HCT116 (cell line): ENCODE results near the gene EIPR1. TPM values are rescaled to one million over a fixed set of nuclear protein-coding genes. Genes with fewer than 3 reads are reported as not detected.

Experiments used
- ATAC-seq: fragments of 200-7000 bp; cut with Tn5 transposase; 2 replicates; pipeline ENCODE4 v1.9.1; 2020; ENCODE audit warnings: mild to moderate bottlenecking, moderate library complexity
- BruUV-seq: library from RNA; stranded (reverse); fragments of 400-500 nt; replicated peaks from 2 replicates; lab custom pipeline; 2021; lab: Mats Ljungman, UMichigan
- CTCF ChIA-PET: fragments of 300-600 bp; sonication (Branson Sonifier 250); formaldehyde crosslinking; loops from one replicate; lab custom pipeline; 2021; ENCODE audit warnings: antibody characterized with exemption; lab: Charles Lee
- POLR2A ChIA-PET: fragments of 300-600, 350-600 bp; sonication (Branson Sonifier 250); formaldehyde crosslinking; loops from one replicate; lab custom pipeline; 2021; ENCODE audit warnings: antibody characterized with exemption; lab: Charles Lee
- RAD21 ChIA-PET, 2 experiments: fragments of 300-600 bp; sonication (Branson Sonifier 250); formaldehyde crosslinking; loops; one replicate each; lab custom pipeline; 2023; ENCODE audit warnings: low total read pairs in 2 of 2; ENCODE audit not compliant: uncharacterized antibody in 2 of 2, unreplicated experiment in 2 of 2, low non-redundant PET in 1 of 2; lab: Charles Lee
- DNase-seq: peaks from one replicate; pipeline ENCODE4 v3.0.0-alpha.2; 2010; ENCODE audit warnings: low read depth, low spot score
- H2AFZ ChIP-seq: fragments of 200-600 bp; shearing (Covaris generic), sonication (generic); 2 replicates; pipeline ENCODE4 v1.6.1; 2017; ENCODE audit warnings: low read depth, mixed run types, mixed read lengths, antibody characterized with exemption, low read length; ENCODE audit not compliant: poor library complexity, severe bottlenecking
- H3K27ac ChIP-seq: 2 replicates; pipeline ENCODE4 v1.5.1; 2012; ENCODE audit warnings: low read depth, low read length
- H3K27me3 ChIP-seq: fragments of 200-600 bp; sonication (generic); 2 replicates; pipeline ENCODE4 v1.6.1; 2016; ENCODE audit warnings: mixed run types, low read length, mixed read lengths; ENCODE audit not compliant: insufficient read depth
- H3K36me3 ChIP-seq, 2 experiments: fragments of 200-500 bp in 1 of 2; fragments of 200-600 bp in 1 of 2; sonication (Bioruptor generic) in 1 of 2; sonication (generic) in 1 of 2; 2 replicates each; pipeline versions ENCODE4 v1.5.1 to v1.6.1; 2014 to 2016; ENCODE audit warnings: low read length in 2 of 2, inconsistent platforms in 1 of 2, mixed read lengths in 1 of 2, mixed run types in 1 of 2; ENCODE audit not compliant: insufficient read depth in 2 of 2, control insufficient read depth in 1 of 2
- H3K4me1 ChIP-seq, 2 experiments: fragments of 200-600 bp in 1 of 2; sonication (generic) in 1 of 2; 2 replicates each; pipeline versions ENCODE4 v1.5.1 to v1.6.1; 2012 to 2017; ENCODE audit warnings: low read length in 2 of 2, inconsistent platforms in 1 of 2, mild to moderate bottlenecking in 1 of 2, mixed read lengths in 1 of 2, mixed run types in 1 of 2, moderate library complexity in 1 of 2; ENCODE audit not compliant: insufficient read depth in 2 of 2, control insufficient read depth in 1 of 2
- H3K4me2 ChIP-seq: fragments of 200-600 bp; sonication (generic); 2 replicates; pipeline ENCODE4 v1.6.1; 2017; ENCODE audit warnings: mixed run types, low read length, mixed read lengths
- H3K4me3 ChIP-seq, 2 experiments: fragments of 200-600 bp in 1 of 2; sonication (generic) in 1 of 2; replicated peaks in 1 of 2; 2 replicates each; pipeline ENCODE4 v1.5.1; 2011 to 2016; ENCODE audit warnings: low read length in 2 of 2, control low read depth in 1 of 2, low read depth in 1 of 2, mild to moderate bottlenecking in 1 of 2, mixed read lengths in 1 of 2, mixed run types in 1 of 2
- H3K79me2 ChIP-seq: fragments of 200-600 bp; sonication (generic); 2 replicates; pipeline ENCODE4 v1.6.1; 2017; ENCODE audit warnings: mild to moderate bottlenecking, mixed run types, low read length, moderate library complexity, mixed read lengths; ENCODE audit not compliant: insufficient read depth
- H3K9ac ChIP-seq: fragments of 200-600 bp; sonication (generic); 2 replicates; pipeline ENCODE4 v1.6.1; 2016; ENCODE audit warnings: low read length, mixed read lengths
- H3K9me2 ChIP-seq: fragments of 200-600 bp; sonication (generic), shearing (Covaris generic); 2 replicates; pipeline ENCODE4 v1.6.1; 2017; ENCODE audit warnings: mixed run types, mild to moderate bottlenecking, moderate library complexity; ENCODE audit not compliant: insufficient read depth
- H3K9me3 ChIP-seq, 2 experiments: fragments of 200-500 bp in 1 of 2; fragments of 200-600 bp in 1 of 2; sonication (Bioruptor generic) in 1 of 2; sonication (generic) in 1 of 2; 2 replicates each; pipeline ENCODE4 v1.6.1; 2014 to 2017; ENCODE audit warnings: low read length in 2 of 2, mixed read lengths in 2 of 2, inconsistent platforms in 1 of 2, low read depth in 1 of 2, mild to moderate bottlenecking in 1 of 2, mixed run types in 1 of 2, moderate library complexity in 1 of 2; ENCODE audit not compliant: control insufficient read depth in 1 of 2, insufficient read depth in 1 of 2
- H4K20me1 ChIP-seq: fragments of 200-600 bp; sonication (generic), shearing (Covaris generic); 2 replicates; pipeline ENCODE4 v1.6.1; 2017; ENCODE audit warnings: mixed run types, mild to moderate bottlenecking, moderate library complexity; ENCODE audit not compliant: insufficient read depth
- CEBPB ChIP-seq: IDR thresholded peaks from 2 replicates; pipeline ENCODE4 v1.6.1; 2012; ENCODE audit warnings: low read depth
- EGR1 ChIP-seq: IDR thresholded peaks from 2 replicates; pipeline ENCODE4 v1.6.1; 2012; ENCODE audit warnings: low read depth
- EZH2phosphoT487 ChIP-seq: fragments of 200-600 bp; IDR thresholded peaks from 2 replicates; pipeline ENCODE4 v1.6.1; 2018; ENCODE audit warnings: antibody characterized with exemption, borderline replicate concordance
- POLR2A ChIP-seq: IDR thresholded peaks from 2 replicates; pipeline ENCODE4 v1.7.0; 2011; ENCODE audit warnings: borderline replicate concordance; ENCODE audit not compliant: insufficient read depth, insufficient read length; ENCODE audit errors: extremely low read depth
- POLR2AphosphoS5 ChIP-seq: IDR thresholded peaks from 2 replicates; pipeline ENCODE4 v1.6.1; 2011; ENCODE audit warnings: mild to moderate bottlenecking, low read depth, low read length, moderate library complexity
- RAD21 ChIP-seq: IDR thresholded peaks from 2 replicates; pipeline ENCODE4 v1.6.1; 2012; ENCODE audit warnings: low read depth, mild to moderate bottlenecking
- SP1 ChIP-seq: IDR thresholded peaks from 2 replicates; pipeline ENCODE4 v1.6.1; 2012; ENCODE audit warnings: low read depth
- SRF ChIP-seq: IDR thresholded peaks from 2 replicates; pipeline ENCODE4 v1.6.1; 2012; ENCODE audit warnings: low read depth
- TCF7L2 ChIP-seq: IDR thresholded peaks from 2 replicates; pipeline ENCODE4 v1.7.0; 2011; ENCODE audit warnings: borderline replicate concordance, inconsistent platforms; ENCODE audit not compliant: insufficient read depth, insufficient read length; ENCODE audit errors: extremely low read depth
- intact Hi-C: fragments of 100-400 bp; cut with micrococcal nuclease; formaldehyde crosslinking; loops from 2 replicates; pipeline ENCODE4 v1.10.0; 2022
- total RNA-seq: library from RNA; stranded (reverse); gene quantifications from one replicate; pipeline ENCODE4 v1.2.1, GENCODE V29; 2021; ENCODE audit not compliant: unreplicated experiment
- TF ChIP-seq, protein P1 (sequence below): IDR thresholded peaks from 2 replicates; pipeline ENCODE4 v1.6.1; 2012; ENCODE audit warnings: low read depth

The EIPR1 gene
- total RNA-seq, 1 experiment from 2014 or later = 36.9 TPM

DNA sequence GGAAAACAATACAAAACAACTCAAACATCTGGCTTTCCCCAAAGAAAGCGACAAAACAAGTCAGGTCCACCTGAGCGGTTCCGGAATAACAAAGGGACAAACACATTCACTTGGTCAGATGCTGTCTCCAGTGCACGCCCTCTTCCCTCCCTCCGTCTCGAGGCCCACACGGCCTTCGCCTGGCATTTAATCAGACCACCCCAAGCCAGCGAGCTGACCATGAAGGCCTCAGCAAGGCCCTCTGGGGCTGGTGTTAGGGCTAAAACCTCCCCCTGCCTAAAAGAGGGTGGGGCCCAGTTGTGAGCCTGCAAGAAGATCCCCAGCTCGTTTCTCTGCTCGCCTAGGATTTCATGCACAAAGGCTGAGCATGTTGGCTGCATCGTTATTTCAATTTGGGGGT lies 180.3 kb downstream of the EIPR1 start:
- H3K9me2 ChIP-seq = no peaks in the 10 kb centered on the region
- ChIA-PET CTCF (no interaction called here), RAD21 (no interaction called here), POLR2A (no interaction called here)
- H4K20me1 ChIP-seq = no peaks in the 10 kb centered on the region
- intact Hi-C loops = loop anchor here (5.0 kb wide), 2 partner anchors 105 to 455 kb away; no protein-coding TSS in a partner anchor
- DNase-seq (no peak), ATAC-seq (no peak)
- no peak overlapping the region for H2AFZ ChIP-seq
- BruUV-seq = no TSS peak
- no peaks in the 10 kb centered on the region for H3K9me3 ChIP-seq
- H3K4me3 ChIP-seq = no peak overlapping the region
- H3K4me1 ChIP-seq = no peaks in the 10 kb centered on the region
- H3K27ac ChIP-seq = no peak overlapping the region
- 0 out of 2 replicates have a peak, but pooled peaks cover 2% of the 10 kb centered on the region for H3K79me2 ChIP-seq
- H3K27me3 ChIP-seq = no peaks in the 10 kb centered on the region
- H3K9ac ChIP-seq = no peak overlapping the region
- TF ChIP-seq SP1 (no peak), POLR2AphosphoS5 (no peak), EGR1 (no peak), EZH2phosphoT487 (no peak)
- TF ChIP-seq, protein P1, sequence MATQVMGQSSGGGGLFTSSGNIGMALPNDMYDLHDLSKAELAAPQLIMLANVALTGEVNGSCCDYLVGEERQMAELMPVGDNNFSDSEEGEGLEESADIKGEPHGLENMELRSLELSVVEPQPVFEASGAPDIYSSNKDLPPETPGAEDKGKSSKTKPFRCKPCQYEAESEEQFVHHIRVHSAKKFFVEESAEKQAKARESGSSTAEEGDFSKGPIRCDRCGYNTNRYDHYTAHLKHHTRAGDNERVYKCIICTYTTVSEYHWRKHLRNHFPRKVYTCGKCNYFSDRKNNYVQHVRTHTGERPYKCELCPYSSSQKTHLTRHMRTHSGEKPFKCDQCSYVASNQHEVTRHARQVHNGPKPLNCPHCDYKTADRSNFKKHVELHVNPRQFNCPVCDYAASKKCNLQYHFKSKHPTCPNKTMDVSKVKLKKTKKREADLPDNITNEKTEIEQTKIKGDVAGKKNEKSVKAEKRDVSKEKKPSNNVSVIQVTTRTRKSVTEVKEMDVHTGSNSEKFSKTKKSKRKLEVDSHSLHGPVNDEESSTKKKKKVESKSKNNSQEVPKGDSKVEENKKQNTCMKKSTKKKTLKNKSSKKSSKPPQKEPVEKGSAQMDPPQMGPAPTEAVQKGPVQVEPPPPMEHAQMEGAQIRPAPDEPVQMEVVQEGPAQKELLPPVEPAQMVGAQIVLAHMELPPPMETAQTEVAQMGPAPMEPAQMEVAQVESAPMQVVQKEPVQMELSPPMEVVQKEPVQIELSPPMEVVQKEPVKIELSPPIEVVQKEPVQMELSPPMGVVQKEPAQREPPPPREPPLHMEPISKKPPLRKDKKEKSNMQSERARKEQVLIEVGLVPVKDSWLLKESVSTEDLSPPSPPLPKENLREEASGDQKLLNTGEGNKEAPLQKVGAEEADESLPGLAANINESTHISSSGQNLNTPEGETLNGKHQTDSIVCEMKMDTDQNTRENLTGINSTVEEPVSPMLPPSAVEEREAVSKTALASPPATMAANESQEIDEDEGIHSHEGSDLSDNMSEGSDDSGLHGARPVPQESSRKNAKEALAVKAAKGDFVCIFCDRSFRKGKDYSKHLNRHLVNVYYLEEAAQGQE = no peak
- no peak overlapping the region for H3K4me2 ChIP-seq
- H3K36me3 ChIP-seq = peaks cover 2 to 6% of the 10 kb centered on the region in 2 experiments; a peak in 2 of 4 replicates

DNA sequence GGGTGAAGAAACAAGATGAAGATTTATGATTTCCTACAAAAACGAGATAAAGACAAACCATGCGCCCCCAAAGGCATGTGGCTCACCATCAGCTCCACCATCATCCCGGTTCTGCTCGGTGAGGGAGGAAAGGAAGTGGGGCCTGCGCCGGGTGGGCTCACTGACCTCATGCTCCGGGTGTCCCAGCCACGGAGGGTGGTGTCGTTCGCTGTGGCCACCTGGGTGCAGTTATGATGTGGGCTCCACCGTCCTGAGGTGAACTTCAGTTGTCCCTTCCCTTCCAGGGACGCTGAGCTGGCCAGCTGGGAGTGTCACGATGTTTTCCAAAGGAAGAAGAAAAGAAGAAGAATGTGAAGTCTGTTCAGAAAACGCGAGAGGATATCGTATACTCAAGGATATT lies 180.9 kb downstream of the EIPR1 start:
- Histone ChIP-seq H3K9me2 (no peaks in the 10 kb centered on the region), H3K4me2 (no peak overlapping the region), H3K27me3 (no peaks in the 10 kb centered on the region), H3K4me3 (no peak overlapping the region), H3K9ac (no peak overlapping the region), H2AFZ (no peak overlapping the region), H4K20me1 (no peaks in the 10 kb centered on the region), H3K79me2 (no peaks in the 10 kb centered on the region), H3K4me1 (no peaks in the 10 kb centered on the region), H3K27ac (no peak overlapping the region), H3K9me3 (no peaks in the 10 kb centered on the region), H3K36me3 (peaks cover 2 to 9% of the 10 kb centered on the region in 2 experiments; a peak in 2 of 4 replicates)
- BruUV-seq = no TSS peak
- RAD21 ChIA-PET = no interaction called here
- ATAC-seq (no peak), DNase-seq (no peak)
- intact Hi-C loops = loop anchor here (5.0 kb wide), 2 partner anchors 106 to 456 kb away; no protein-coding TSS in a partner anchor
- CTCF ChIA-PET = no interaction called here
- POLR2A ChIA-PET = no interaction called here
- TF ChIP-seq RAD21 (no peak), EGR1 (no peak), SRF (no peak), TCF7L2 (no peak), CEBPB (no peak), SP1 (no peak), POLR2A (no peak), POLR2AphosphoS5 (no peak)
- TF ChIP-seq, protein P1 = no peak
